ENCODE measurements around the gene NFIA.

Gene NFIA

DNA sequence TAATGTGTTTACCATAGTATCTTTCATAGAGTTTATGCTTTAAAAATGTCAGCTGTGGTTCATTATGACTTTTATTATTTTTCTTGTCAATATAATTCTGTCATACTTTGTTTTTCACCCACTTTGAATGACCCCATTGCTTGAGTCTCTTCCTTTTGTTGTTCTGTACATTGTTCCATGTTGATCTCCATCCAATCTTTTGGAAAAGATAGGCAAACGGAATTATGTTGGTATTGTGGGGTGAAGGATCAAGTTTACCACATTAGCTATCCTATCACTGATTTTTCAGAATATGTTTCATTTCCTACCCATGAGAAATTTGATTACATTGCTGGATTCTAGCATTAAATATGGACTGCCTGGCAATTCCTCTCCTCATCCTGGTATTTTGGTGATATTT lies 196.6 kb downstream of the NFIA start:
- DNase-seq, result no peak

DNA sequence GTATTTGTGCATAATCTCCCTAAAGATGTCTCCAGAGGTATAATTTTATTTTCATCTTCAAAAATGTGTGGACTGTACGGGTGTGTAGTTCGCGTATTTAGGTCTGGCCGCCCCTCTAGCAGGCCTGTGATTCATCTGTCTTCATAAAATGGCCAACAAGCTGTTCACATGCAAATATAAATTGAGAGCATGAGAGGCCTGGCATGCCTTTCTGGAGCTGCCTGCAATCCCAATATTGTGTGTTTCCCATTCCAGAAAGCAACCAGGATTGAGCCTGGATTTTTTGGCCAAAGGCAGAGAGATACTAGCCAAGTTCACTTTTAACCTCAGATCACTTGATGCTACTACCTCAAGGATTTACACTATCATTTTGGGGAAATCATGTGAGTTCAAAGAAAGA lies 197.2 kb downstream of the NFIA start:
- no peak for DNase-seq

DNA sequence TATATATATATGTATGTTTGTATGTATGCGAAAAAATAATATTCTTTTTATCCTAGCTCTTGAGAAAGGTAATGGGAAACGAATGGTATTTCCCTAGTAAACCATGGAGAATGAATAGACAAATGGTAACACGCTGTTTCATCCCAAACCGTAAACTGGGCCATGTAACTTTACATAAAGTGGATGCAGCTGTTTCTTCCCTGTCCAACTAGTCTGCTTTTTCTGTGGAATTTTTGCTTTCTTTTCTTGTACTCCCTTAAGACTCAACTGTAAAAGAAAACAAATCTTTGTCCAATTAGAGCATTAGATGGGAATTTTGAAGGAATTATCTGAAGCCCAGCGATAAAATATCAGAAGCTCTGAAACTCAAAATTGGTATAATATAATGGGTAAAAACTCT lies 198.1 kb downstream of the NFIA start:
- no peak for DNase-seq

DNA sequence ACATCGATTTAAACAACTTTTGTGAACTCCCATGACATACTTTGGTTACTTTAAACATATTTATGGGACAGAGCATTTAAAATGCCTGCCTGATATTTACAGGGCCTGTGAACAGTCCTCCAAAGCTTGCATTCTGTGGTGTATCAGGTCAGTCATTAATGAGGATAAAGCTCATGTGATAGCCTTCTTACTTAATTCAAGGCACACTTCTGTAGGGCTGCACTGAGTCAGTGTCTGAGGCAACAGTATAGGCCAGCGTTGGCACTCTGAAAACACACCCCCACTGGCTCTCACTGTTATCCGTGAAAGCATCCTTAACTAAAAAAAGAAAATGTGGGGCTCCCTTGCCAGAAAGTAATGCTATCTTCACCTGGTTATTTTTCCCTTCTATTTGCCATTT lies 200.0 kb downstream of the NFIA start:
- no peak for DNase-seq

DNA sequence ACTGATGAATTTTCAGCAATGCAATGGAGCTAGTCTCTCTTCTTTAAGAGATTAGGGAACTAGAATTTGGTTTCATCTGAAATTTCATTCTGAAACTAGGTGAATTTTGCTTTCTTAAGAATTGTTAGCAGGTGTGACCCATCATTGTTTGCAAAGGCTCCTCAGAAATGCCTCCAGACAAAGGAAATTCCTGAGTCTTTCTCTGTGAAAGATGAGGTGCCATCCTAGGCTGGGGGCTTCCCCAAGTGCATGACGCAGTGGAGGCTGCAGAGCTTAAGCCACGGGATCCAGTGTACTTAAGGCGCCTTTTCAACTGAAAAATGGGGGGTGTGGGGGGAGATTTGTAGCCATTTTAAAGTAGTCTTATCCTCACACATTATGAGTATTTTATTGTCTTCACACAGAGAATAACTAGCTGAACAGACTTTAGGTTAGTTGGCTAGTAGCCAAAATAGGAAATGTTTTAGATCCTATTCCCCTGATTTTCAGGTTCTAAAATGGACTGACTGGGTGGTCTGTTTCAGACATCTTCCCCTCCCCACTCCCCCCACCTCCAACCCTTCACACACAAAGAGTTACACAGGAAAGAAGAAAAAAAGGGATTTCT lies 202.0 kb downstream of the NFIA start:
- no peak for DNase-seq

DNA sequence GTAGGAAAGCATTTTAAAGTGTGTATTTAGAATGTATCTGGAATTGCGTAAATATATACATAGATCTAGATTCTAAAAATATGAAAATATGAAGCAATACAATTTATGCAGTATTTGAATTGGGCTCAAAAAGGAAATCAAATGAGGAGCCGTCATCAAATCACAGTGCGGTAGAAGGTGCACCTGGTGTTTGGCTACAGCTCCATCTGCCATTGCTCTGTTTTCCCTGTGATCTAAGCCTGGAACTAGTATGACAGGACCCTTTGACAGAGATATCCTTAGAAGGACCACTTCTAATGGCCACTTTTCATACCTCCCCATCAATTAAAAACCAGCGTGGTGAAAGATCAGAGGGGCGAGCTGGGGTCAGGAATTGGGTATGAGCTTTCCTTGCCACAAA lies 202.6 kb downstream of the NFIA start:
- no peak for DNase-seq

DNA sequence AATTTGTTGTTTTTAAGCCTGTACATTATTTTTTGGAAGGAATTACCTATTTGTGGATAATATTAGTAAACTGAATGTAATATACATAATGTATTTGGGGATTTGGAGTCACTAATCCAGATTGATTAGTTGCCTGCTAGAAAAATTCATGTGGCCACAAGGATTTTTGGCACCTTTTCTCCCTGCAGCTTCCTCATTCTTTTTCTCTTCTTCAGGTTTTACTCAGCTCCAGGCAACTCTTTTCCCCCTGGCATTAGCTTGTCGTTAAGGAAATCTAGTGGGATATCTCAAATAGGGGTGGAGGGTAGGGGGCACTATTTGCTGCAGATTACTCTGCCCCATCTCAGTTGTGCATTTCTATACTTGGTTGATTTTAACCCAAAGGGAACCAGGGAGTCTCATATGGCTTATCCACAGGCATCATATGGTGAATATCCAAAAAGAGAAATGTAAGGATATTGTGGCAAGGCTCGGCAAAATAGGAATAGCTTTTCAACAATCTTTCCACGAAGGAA lies 203.1 kb downstream of the NFIA start:
- DNase-seq, result no peak

DNA sequence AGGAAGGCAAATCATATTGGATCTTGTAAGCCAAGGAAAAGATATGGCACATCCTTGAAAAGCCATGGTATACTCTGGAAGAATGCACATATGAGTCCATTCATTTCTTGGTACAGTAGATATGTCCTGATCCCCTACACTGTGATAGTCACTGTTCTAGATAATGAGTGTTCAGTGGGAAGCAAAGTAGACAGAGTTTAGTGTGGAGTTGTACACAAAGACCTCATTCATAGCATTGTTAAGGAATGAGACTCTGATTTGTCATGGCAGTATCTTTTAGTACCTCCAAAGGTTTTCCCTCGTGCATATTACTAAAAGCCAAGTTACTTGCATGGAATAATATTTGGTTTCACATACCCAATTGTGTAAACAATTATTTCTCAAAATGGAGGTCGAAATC lies 204.7 kb downstream of the NFIA start:
- DNase-seq, result no peak

DNA sequence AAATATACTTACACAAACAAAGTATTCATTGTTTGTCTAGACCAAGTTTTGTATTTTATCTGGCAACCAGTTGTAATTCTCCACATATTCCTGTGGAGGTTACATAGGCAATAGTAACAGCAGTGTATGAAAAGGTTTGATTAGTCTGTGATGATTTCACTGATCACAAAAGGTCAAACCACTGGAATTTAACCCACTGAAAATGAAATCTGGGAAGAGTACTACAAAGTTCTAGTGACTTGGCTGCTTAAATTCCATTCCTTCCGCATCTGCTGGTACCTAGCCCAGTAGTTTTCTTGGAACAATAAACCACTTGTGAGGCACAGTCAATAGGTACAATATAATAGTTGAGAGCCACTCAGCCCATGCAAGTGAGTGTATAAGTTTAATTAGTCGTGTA lies 205.4 kb downstream of the NFIA start:
- DNase-seq, result no peak

DNA sequence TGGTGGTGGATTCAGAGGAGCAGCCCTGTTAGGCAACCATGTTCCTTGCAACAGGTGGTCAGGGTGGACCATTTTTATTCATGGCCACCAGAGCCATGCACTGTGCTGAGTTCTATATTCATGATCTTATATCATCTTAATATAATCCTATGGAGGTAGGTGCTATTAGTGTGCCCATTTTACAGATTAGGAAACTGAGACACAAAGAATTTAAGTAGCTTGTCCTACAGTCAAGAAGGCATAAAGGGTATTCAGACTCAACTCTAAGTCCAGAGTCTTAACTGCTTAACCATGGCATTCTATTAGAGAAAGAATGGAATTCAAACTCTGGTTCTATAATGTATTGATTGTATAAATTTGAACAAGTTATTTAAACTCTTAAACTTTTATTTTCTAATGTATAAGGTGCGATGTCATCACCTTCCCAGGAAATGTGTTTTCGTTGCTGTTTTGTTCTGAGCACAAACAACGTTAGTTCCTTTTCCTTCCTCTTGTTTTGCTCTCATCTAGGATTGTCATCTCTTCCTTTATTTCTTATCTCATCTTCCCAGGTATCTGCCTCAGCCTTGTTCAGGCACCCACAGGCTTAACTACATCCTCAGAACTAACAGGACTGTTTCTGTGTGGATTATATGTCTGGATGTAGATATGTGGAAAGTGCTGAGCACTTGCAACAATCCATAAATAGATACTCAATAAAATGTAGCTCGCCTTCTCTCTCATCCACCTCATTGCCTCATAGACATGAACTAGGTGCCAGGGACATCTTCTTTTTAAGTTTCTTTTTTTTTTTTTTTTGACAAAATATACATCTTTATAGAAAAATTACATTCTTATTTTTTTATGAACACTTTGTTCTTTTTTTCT lies 207.1 kb downstream of the NFIA start:
- no peak for DNase-seq

DNA sequence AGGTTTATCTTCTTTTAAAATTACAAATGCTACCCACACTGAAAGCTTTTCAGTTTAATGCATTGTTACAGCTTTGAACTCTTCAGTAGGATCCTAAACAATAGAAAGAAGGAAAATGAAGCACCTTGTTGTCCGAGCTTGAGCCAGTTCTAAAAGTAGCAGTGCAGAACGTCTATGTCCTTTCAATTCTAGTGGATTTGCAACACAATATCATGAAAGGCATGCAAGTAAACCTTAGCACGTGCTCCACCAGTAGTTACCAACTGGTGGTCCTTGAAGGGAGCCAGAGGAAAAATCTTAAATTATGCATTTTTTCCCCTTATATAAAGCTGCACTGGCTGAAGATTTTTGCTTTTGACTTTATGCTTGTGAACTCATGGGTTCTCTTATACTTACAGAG lies 208.2 kb downstream of the NFIA start:
- no peak for DNase-seq

DNA sequence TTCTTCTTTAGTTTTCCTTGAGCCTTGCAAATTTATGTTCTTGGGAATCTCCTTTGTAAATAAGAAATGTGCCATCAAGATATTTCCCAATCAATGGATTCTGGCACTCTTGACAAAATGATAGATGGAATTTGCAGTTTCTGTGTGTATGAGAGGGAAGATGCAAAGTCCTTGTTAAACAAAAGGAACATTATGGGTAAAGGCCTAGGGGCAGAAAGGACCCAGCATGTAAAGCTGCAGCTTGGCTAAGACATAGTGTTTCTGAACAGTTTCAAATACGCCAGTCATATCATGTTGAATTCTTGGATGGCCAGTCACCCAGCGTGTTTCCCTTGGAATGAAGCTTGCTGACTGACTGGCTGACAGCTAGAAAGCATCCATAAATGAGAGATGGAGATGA lies 210.8 kb downstream of the NFIA start:
- DNase-seq, result no peak

DNA sequence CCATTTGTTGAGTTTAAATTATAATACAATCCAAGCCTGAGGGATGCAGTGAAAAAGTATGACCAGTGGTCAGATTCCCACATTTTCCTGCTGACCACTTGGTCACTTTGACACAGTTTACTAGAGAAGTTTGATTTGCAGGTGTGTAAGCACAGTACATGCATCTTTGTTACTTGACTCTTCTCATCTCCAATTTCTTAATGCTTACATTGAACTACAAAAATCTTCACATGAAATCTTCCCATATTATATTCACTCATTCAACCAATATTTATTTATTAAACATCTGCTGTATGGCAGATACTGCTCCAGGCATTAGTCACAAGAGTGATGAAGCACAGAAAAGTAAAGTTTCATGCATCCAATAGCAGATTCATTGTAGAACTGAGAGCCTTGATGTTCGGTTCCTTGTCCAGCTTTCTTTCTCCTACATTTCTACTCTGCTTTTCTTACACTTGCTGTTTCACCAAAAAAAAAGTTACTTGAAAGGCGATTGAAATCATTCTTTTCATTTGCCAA lies 211.7 kb downstream of the NFIA start:
- no peak for DNase-seq

DNA sequence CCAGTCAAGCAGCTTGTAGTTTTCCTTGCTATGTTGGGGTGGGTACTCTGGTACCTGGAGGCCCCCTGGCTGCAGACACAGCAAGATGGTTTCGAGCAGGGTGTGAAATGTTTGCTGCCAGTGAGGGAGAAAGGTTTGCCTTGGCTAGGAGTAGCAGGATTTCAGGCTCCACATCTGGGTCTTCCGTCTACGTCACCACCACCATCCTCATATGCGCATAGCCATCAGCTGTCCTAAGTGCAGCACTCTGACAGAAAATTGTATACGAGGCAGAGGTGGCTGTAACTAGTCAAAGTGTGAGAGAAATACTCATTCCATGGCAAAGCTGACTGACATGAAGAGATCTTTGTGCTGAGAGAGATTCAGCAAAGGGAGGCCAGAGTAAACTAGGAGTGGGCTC lies 212.6 kb downstream of the NFIA start:
- DNase-seq, result no peak

DNA sequence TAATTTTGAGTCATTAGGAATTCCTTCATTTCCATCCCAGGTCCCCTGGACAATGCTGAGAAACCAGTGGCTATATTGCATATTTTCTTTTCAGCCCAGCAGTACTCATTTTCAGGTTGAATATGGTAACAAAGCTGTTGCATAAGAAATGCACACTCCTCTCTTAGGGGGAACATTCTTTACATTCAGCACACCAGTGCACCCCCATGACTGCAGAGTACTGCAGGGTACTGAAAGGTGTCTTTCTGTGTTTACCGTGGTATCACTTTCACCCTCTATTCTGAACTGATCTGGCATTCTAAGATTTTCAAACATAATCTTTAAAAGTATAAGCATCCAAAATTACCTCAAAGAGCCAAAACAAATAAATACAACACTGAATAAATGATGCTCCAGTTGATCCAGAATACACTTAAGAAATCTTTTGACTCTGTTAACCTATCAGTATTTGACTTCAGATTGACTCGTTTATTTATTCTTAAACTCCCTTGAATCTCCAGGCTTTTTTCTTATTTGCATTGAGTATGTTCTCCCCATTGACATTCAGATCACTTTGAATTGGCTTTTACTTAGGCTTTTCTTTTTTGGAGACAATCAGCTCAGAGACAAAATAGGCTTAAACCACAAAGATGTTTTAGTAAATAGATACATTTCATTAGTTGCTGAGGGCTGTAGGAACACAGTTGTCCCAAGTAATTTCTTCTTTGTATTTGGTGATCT lies 213.6 kb downstream of the NFIA start:
- no peak for DNase-seq

DNA sequence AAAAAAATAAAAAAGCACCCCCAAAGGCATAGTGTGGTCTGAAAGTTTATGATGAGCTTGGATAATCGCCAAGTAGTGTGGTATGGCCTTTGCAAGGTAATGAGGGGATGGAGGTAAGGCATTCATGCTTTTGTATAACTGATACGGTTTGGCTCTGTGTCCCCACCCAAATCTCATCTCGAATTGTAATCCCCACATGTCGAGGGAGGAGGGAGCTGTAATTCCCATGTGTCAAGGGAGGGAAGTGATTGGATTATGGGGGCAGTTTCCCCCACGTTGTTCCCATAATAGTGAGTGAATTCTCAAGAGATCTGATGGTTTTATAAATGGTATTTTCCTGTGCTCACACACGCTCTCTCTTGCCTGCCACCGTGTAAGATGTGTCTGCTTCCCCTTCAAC lies 215.5 kb downstream of the NFIA start:
- no peak for DNase-seq

DNA sequence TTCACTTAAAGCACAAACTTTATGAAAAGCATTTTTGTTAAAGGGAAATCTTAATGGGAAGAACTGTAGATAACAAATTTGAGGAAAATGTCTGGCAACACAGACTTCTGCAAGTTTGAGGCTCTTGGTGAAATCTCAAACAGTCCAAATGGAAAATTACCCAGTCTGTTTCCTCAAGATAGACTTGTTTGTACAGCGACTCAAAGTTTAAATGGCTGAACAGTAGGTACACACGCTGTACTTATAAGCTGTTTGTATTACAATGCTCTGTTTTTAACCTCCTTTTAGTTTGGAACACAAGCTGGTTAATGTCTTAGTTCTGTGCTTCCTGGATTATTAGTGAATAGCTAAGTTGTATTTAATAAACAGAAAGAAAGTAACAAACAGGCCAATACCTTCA lies 217.1 kb downstream of the NFIA start:
- no peak for DNase-seq

DNA sequence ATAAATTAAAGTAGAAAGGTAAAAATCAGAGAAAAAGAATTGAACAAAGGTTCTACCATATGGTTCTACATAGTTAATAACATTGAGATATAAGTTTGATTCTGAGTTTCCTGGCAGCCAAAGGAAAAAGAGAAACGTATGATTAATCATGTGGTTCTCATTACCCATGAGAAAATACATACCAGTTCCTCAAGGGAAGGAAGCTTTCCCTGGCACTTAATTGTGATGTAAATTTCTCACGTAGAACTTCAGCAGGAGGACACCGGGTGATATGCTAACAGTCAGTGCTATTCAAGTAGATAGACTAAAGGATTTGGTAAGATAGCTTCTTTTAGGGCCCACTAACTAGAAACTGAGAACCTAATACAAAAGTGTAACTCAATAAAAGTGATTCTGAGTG lies 218.5 kb downstream of the NFIA start:
- DNase-seq, result no peak

DNA sequence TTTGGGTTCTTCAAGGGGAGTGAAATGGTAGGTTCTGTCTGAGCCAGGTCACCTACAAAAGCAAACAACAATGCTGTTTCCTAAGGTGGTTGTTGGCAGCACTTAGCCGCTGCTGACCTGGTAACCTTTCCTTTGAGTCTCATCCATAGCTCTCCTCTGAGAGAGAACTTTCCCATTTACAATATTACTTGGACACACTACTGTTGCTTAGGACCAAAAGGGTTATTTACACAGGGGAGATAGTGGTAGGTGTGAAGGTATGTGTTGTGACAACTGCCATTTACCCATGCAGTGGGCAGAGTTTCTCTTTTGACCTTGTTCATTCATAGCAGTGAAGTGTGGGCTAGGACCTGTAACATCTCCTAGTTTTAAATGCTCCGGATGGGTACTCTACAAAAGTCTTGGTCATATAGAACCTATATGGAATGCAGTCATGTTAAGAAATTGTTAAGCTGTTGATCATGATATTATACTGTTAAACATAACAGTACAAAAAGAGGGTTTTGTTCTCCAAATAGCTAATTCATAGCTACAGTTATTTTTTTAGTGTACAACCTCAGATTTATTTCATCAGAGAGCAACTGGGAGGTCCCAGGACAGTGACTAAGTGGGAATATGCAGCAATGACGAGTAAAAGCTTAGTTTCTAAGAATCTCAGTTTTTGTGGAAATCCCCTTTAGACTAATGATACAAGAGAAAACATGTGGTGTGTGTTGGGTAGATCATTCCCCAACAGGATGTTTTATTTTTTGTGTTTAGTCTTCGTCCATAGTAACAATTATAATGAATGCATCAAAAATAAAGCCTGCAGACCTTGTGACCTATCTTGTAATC lies 219.7 kb downstream of the NFIA start:
- DNase-seq, result peak in 1 of 5 experiments; percentile 67

DNA sequence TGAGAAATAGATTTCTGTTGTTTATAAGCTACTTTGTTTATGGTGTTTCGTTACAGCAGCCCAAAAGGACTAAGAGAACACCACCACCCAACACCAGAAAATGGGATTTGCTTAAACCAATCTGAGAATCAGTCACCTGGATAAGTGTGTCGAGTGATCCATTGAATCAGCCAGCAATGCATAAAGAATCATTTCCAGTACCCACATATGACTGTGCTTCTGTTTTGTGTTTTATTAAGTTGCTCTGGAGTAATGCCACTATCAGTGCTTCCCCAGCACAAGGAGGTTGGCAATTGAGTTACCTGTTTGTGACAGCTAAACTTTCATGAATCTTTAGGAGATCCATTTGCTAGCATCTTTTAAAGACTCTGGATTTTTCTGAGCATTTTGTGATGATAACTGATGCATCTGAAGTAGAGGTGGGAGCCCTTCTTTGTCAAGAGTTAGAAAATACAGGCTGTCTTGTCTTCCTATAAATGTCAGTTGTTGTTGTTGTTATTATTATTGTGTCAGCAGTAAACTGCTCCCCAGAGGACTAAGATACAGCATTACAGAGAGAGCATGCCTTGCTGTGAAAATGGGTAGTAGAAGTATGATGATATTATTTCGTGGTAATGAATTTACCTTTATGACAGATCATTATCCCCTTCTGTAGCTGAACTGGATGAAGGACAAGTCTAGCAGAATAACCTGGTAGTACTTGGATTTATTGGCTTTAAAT lies 225.2 kb downstream of the NFIA start:
- DNase-seq, result no peak

DNA sequence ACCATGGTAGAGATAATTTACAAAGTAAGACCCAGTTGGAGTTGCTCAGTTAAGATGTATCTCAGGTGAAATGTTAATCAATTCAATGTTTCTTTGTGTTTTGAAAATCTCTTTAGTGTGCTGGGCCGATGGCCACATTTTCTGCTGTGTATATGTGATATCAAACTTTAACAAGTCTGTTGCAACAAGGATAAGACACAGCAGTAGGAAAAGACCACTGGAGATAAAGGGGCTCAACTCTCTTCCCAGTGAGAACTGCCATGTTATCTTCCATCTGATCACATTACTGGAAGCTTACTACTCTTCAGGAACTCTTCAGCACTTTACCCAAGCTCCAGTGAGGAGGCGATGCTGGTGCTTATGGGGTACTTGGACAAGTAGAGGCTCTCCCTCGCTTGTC lies 227.7 kb downstream of the NFIA start:
- DNase-seq, result no peak

DNA sequence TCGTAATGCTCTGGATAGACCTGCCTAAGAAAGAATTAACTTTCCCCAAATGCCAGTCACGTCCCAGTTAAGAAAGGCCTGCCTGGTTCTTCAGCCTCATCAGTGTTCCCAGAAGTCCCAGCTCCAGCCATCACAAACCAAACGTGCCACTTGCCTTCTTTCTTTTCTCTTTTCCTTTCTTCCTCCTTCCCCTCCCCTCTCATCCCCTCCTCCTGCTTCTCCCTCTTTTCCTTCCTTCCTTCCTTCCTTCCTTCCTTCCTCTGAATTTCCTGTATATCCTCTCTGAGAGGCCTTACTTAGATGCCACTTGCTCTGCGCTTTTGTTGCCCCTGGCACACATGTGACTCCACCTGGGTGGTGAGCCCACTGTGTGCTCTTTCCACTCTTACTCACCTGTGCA lies 228.2 kb downstream of the NFIA start:
- no peak for DNase-seq
